ENCODE results near the gene UFL1.
"Not testable (repeated sequence)": the region's sequence is repeated elsewhere in the genome, so short reads cannot be mapped to it uniquely, and the experiment has no call there.

Gene UFL1

GRCh38 chr6:96521644-96522464 lies at the start of gene UFL1:
Gene UFL1 (plus strand): TSS chr6:96521806. CDS start chr6:96521874, 68 bp downstream.
- peak; percentile 81 for DNase-seq (ENCODE audit: low read depth)

GRCh38 chr6:96472291-96472690 lies 49.3 kb upstream of the UFL1 start:
- not testable (repeated sequence) for DNase-seq (ENCODE audit: low read depth)

GRCh38 chr6:96478695-96479094 lies 42.9 kb upstream of the UFL1 start:
- no peak for DNase-seq (ENCODE audit: low read depth)

GRCh38 chr6:96491926-96492325 lies 29.7 kb upstream of the UFL1 start:
- no peak for DNase-seq (ENCODE audit: low read depth)

- no peak for DNase-seq (ENCODE audit: low read depth)
Measured at GRCh38 chr6:96499781-96500180, 21.8 kb upstream of the UFL1 start.

GRCh38 chr6:96502915-96503314 lies 18.7 kb upstream of the UFL1 start:
- no peak for DNase-seq (ENCODE audit: low read depth)

GRCh38 chr6:96505363-96505762 lies 16.2 kb upstream of the UFL1 start:
- DNase-seq (ENCODE audit: low read depth) = no peak

- no peak for DNase-seq (ENCODE audit: low read depth)
Measured at GRCh38 chr6:96509281-96509680, 12.3 kb upstream of the UFL1 start.

GRCh38 chr6:96520171-96521115 lies 1.2 kb upstream of the UFL1 start:
- no peak for DNase-seq (ENCODE audit: low read depth)

- no peak for DNase-seq (ENCODE audit: low read depth)
Measured at GRCh38 chr6:96521306-96521643, 331 bp upstream of the UFL1 start.

- no peak for DNase-seq (ENCODE audit: low read depth)
Measured at GRCh38 chr6:96522465-96523009, 931 bp downstream of the UFL1 start.

GRCh38 chr6:96528193-96528592 lies 6.6 kb downstream of the UFL1 start:
- no peak for DNase-seq (ENCODE audit: low read depth)

GRCh38 chr6:96532399-96532798 lies 10.8 kb downstream of the UFL1 start:
- DNase-seq (ENCODE audit: low read depth) = no peak

GRCh38 chr6:96537726-96538125 lies 16.1 kb downstream of the UFL1 start:
- DNase-seq (ENCODE audit: low read depth) = no peak

- DNase-seq (ENCODE audit: low read depth) = no peak
Measured at GRCh38 chr6:96542702-96543101, 21.1 kb downstream of the UFL1 start.

GRCh38 chr6:96545882-96546281 lies 24.3 kb downstream of the UFL1 start:
- DNase-seq (ENCODE audit: low read depth) = no peak

- no peak for DNase-seq (ENCODE audit: low read depth)
Measured at GRCh38 chr6:96547654-96548053, 26.0 kb downstream of the UFL1 start.

GRCh38 chr6:96554558-96554957 lies 33.0 kb downstream of the UFL1 start:
- no peak for DNase-seq (ENCODE audit: low read depth)

- DNase-seq (ENCODE audit: low read depth) = not testable (repeated sequence)
Measured at GRCh38 chr6:96559740-96560139, 38.1 kb downstream of the UFL1 start.

- no peak for DNase-seq (ENCODE audit: low read depth)
Measured at GRCh38 chr6:96562886-96563285, 41.3 kb downstream of the UFL1 start, which contains the start of gene FHL5. Gene FHL5 (plus strand): TSS chr6:96563128. CDS start chr6:96603614, 40,486 bp downstream.

GRCh38 chr6:96563853-96564252 lies 42.2 kb downstream of the UFL1 start:
- DNase-seq (ENCODE audit: low read depth) = no peak

- no peak for DNase-seq (ENCODE audit: low read depth)
Measured at GRCh38 chr6:96570053-96570452, 48.4 kb downstream of the UFL1 start.

GRCh38 chr6:96571551-96571950 lies 49.9 kb downstream of the UFL1 start:
- no peak for DNase-seq (ENCODE audit: low read depth)

Measured in fibroblast of the conjunctiva (primary cell).